Coronary artery (tissue), 2 donors: Measurements from ENCODE around the gene POLA2.
"Not testable (repeated sequence)": the region's sequence is repeated elsewhere in the genome, so short reads cannot be mapped to it uniquely, and the experiment has no call there.

Experiments
- DNase-seq: peaks from one replicate; pipeline ENCODE4 v3.0.0-alpha.2; 2017; ENCODE audit warnings: low spot score
- H3K27ac ChIP-seq, 2 donors: fragments of 200-600 bp; sonication (generic); one replicate each; pipeline ENCODE4 v1.5.1; 2016 to 2019
- H3K4me3 ChIP-seq: fragments of 200-600 bp; sonication (generic); 2 replicates; pipeline ENCODE4 v1.5.1; 2016; ENCODE audit warnings: mild to moderate bottlenecking, moderate library complexity
- TF ChIP-seq, protein P1 (sequence below): fragments of 200-600 bp; sonication (generic); IDR thresholded peaks from one replicate; pipeline ENCODE4 v1.5.1; 2019; ENCODE audit warnings: antibody characterized with exemption

The POLA2 gene

DNA sequence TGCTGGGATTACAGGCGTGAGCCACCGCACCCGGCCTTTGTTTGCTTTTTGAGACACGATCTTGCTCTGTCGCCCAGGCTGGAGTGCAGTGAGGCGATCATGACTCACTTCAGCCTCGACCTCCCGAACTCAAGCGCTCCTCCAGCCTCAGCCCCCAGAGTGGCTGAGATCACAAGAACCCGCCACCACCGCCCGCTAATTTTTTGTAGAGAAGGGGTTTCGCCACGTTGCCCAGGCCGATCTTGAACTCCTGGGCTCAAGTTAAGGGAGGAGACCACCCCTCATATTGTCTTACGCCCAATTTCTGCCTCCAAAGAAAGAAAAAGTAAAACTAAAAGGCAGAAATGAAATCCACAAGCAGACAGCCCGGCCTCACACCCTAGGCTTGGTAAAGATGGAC, 1.5 kb upstream of the POLA2 start:
- Histone ChIP-seq H3K4me3 (no peak overlapping the region), H3K27ac (no peak overlapping the region)
- no peak for DNase-seq
- TF ChIP-seq, protein P1, sequence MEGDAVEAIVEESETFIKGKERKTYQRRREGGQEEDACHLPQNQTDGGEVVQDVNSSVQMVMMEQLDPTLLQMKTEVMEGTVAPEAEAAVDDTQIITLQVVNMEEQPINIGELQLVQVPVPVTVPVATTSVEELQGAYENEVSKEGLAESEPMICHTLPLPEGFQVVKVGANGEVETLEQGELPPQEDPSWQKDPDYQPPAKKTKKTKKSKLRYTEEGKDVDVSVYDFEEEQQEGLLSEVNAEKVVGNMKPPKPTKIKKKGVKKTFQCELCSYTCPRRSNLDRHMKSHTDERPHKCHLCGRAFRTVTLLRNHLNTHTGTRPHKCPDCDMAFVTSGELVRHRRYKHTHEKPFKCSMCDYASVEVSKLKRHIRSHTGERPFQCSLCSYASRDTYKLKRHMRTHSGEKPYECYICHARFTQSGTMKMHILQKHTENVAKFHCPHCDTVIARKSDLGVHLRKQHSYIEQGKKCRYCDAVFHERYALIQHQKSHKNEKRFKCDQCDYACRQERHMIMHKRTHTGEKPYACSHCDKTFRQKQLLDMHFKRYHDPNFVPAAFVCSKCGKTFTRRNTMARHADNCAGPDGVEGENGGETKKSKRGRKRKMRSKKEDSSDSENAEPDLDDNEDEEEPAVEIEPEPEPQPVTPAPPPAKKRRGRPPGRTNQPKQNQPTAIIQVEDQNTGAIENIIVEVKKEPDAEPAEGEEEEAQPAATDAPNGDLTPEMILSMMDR, result no peak

- Histone ChIP-seq H3K4me3 (peak overlapping the region; percentile 82), H3K27ac (peak overlapping the region; percentile 66 to 92)
- DNase-seq, result no peak
- TF ChIP-seq, protein P1, result no peak
These were observed 789 bp upstream of the POLA2 start for GRCh38 chr11:65260756-65261590.

- H3K4me3 ChIP-seq, result peak overlapping the region; percentile 82
- TF ChIP-seq, protein P1, result no peak
- DNase-seq, result no peak
- H3K27ac ChIP-seq, result peak overlapping the region; percentile 66 to 92
These were observed 569 bp downstream of the POLA2 start for GRCh38 chr11:65262381-65262680.

DNA sequence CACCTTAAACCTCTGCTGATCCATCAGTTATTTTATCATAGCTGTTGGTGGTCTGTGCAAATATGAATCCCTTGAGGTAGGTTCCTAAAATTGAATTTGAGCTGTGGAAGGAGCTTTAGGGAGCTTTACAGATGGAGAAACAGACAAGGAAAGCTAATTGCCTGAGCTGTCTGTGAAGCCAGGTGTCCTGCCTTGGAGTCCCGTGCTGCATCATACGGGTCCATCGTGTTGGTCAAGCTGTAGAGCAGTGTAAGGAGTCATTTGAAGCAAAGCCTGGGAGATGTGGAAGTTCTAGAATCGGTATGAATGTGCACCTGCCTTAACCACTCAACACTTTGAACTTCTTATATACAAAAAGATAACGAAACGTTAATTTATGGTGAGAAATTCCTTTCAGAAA, 1.0 kb downstream of the POLA2 start:
- DNase-seq, result no peak
- Histone ChIP-seq H3K27ac (peak overlapping the region; percentile 66 to 92), H3K4me3 (peak overlapping the region; percentile 82)
- TF ChIP-seq, protein P1, result no peak

DNA sequence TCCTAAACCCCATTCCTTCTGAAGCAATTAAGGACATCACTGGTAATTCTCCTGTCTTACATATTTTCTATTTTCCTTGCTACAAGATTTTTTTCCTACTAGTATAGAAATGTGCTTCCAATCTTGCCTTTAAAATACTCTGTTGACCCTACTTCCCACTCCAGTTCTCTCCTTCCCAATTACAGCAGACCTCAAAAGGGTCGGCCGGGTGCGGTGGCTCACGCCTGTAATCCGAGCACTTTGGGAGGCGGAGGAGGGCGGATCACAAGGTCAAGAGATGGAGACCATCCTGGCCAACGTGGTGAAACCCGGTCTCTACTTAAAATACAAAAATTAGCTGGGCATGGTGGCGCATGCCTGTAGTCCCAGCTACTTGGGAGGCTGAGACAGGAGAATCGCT, 3.0 kb downstream of the POLA2 start:
- DNase-seq, H3K27ac ChIP-seq, H3K4me3 ChIP-seq: not testable (repeated sequence)

GRCh38 chr11:65266210-65266609, 4.4 kb downstream of the POLA2 start:
- TF ChIP-seq, protein P1, result no peak
- DNase-seq, result no peak
- H3K27ac ChIP-seq, result no peak overlapping the region
- H3K4me3 ChIP-seq, result no peak overlapping the region

DNA sequence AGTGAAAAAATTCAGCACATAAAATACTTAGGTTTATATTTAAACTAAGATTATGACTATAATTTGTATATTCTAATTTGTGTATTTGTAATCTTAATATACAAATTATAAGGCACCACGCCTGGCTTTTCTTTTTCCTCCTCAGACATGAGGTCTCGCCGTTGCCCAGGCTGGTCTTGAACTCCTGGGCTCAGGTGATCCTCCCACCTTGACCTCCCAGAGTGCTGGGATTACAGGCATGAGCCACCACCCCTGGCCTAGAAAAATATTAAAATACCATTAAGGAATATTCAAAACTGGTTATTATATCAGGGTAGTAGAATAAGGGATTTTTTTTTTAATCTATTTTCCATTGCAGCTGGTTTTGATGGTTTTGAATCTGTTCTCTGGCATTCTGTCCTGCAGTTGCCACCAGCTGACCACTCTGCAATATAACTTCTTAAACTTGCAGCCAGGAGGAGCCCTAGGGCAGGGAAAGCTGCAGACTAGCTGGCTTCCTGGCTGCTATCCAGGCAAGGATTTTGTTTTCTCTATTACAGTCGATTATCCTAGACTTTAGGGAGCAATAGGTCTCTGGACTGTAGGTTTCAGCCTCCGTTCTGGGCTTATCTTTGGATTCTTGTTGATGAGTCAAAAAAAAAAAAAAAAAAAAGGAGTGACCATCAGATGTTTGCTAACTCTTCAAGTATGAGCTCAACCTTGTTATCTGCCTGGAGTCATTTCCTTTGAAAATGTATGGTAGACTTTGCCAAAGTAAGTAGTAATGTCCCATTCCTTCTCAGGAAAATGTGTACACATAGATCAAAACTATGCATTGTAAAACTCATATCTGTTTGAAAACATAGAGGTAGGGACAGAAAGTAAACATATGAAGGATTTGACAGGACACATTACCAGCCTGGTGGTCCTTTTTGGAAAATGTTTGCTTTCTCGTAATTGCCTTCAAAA, 13.2 kb downstream of the POLA2 start:
- TF ChIP-seq, protein P1, result peak; percentile 68
- Histone ChIP-seq H3K4me3 (no peak overlapping the region), H3K27ac (peak overlapping the region; percentile 33 to 78)
- peak; percentile 82 for DNase-seq
